HG03575 (cell line): ENCODE results near the gene OSCP1.
A peak's percentile ranks its signal among the peaks of the same experiment; 100 is the strongest.

Experiments
- ATAC-seq: cut with Tn5 transposase; IDR thresholded peaks from one replicate; pipeline ENCODE4 v1.9.1; 2021; ENCODE audit not compliant: unreplicated experiment, insufficient number of reproducible peaks, low FRiP score; ENCODE audit errors: extremely low read depth

Gene OSCP1

DNA sequence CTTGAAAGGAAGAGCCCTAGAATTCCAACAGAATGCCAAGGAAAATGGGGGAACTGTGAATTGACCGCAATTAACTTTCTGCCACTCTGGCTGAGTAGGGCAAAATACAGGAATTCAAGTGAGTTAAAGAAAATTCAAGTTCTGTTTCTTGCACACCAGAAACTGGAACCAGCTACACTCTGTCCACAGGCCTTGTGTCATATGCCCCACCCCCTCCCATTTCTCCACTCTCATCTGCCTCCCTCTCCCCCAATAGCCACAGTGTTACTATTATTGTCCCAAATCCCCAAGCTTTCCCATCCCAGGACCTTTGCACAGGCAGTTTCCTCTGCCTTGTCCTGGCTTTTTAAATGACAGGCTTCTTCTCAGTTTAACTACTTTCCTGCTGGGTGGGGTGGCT is 60.3 kb downstream of the OSCP1 start:
- no peak for ATAC-seq

DNA sequence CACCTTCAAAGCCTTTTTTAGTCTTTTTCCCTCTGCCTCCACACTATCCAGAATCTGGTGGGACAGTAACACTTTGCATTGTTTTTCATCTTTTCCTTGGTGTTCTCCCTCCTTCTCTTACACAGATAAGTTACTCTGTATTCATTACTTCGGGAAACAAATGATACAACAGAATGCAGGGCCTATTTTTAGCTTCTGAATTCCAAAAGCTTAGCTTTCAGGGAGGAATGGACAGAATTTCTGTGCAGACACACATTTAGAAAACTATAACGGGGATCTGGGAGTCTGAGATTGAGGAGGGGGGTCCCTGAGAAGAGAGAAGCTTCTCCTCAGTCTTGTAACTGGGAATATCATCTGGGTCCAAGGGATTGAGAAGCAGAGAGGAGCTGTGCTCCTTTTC is 61.0 kb downstream of the OSCP1 start:
- no peak for ATAC-seq

GRCh38 chr1:36387141-36387949 is 62.9 kb downstream of the OSCP1 start:
- ATAC-seq, result no peak

DNA sequence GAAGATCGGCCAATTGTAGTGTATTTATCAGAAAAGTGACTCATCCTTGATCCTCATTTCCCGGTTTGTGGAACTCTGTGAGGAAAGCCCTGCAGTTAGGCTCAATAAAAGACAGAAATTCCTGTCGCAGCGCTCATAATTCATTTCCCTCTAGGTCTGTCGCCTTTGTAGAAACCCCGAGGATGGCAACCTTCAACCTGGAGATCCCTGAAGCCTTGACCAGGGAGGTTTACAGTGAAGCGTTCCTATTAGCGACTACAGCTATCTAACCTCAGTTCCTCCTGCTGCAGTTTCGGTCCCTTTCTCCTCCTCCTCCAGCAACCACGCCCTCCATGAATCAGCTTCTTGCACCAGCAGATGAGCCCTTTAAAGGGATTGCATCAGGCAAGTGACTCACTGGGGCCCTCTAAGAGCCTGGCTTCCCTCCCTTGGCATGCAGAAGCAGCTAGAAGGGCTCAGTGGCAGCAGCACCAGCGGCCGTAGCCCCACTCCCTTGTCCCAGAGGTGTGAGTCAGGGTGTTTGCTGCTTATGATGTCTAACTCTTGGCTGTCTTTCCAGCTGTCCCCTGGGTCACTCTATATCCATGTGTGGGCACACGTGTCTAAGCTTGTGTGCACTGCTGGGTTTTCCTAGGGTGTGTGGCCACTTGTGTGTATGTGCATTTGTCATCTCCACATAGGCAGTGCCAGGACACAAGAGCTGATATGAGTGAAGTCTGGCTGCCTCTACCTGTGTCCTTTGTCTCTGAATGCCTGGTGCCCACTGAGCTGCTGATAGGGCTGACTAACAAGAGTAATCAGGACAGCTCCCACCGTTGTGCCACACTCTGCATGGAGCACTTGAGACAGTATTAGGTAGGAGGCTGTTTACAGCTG is 63.7 kb downstream of the OSCP1 start:
- peak; percentile 37 for ATAC-seq

- peak; percentile 71 for ATAC-seq
Measured at GRCh38 chr1:36385410-36386264, 64.6 kb downstream of the OSCP1 start, which contains the start of gene STK40. Gene STK40, minus strand, starts transcription at chr1:36385924. Its CDS starts 24,592 bp downstream, at chr1:36361332.

DNA sequence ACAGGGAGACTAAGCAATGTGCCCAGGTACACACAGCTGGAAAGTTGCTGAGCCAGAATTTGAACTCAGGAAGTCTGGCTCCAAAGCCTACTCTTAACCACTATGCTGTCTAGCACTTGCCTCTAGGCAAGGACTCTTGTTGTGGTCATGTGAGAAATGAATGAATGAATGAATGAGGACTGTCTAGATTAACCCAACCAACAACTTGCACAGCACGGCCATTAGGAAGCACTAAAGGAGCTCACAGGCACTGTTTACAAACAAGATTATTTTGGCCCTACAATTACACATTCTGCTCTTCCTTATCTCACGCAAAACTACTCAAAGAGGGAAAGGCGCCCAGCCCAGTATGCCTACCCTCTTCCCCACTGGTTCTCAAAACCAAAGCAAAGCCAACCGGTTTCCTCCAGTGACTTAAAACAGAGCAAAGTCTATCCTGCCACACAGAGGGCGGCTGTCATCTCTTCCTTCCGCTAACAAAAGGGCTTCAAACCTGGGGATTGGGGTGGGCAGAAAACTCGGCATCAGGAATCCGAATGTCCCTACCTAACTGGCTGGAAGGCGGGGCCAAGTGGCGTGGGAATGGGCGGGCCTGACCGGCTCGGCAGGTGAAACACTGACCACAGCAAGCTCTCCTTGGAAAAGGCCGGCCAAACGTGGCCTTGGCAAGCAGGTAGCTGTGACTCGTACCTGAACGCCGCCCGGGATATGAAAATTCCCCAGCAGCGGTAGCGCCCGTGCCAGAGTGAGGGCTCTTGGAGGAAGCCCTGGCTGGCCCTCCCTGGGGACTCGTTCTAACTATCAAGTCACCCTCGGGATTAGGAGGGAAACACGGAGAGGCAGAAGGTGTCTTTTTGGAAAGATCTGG is 65.5 kb downstream of the OSCP1 start:
- no peak for ATAC-seq

DNA sequence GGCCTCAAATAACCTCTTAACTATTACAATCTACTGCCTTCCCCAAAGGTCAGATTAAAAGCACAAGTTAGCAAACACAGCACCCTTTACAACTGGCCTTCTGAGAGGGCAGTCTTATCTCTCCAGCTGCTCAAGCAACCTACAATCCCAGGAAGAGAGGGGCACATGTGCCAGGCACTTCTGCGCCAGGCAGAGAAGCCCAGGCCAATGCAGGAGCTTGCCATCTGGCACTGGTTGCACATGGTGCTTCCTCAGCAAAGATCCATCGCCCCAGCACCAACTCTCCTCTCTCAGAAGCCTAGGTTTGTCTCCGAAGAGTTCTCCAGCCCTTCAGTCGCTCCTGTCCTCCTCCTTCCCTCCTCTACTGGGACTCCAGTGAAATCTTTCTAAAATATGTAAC is 67.0 kb downstream of the OSCP1 start:
- ATAC-seq, result no peak

DNA sequence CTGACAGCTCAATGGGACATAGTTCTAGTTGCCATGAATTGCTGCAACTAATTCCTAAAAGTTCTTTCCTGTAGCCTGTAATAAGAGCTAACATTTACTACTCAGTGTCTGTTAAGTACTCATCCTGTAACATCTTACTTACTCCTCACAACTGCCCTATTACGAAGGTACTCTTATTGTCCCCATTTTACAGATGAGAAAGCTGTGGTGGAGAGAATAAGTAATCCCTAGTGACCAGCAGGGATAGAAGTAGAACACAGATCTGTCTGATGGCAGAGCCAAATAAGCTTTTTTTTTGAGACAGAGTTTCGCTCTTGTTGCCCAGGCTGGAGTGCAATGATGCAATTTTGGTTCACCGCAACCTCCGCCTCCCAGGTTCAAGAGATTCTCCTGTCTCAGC is 67.6 kb downstream of the OSCP1 start:
- no peak for ATAC-seq

DNA sequence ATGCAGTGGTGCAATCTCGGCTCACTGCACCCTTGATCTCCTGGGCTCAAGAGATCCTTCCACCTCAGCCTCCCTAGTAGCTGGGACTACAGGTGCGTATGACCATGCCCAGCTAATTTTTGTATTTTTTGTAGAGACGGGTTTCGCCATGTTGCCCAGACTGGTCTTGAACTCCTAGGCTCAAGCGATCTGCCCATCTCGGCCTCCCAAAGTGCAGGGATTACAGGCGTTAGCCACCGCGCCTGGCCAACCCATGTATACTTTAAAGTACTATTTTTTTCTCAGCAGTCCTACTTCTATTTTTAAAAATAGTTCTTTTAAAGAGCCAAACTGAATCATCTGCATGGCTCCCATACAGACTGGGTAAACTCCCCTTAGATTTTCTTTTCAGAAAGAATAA is 68.0 kb downstream of the OSCP1 start:
- ATAC-seq, result no peak

DNA sequence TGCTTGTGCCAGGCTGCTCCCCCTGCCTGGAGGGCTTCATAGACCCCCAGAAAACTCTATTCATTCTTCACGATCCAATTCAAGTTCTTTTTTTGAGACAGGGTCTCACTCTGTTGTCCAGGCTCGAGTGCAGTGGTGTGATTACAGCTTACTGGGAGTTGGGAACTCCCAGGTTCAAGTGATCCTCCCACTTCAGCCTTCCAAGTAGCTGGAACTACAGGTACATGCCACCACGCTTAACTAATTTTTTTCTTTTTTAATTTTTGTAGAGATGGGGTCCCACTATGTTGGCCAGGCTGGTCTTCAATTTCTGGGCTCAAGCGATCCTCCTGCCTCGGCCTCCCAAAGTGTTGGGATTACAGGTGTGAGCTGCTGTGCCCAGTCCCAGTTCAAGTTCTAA is 68.8 kb downstream of the OSCP1 start:
- ATAC-seq, result no peak

- ATAC-seq, result no peak
Measured at GRCh38 chr1:36380782-36381181, 69.5 kb downstream of the OSCP1 start.

GRCh38 chr1:36380143-36380619 is 70.1 kb downstream of the OSCP1 start:
- ATAC-seq, result no peak

DNA sequence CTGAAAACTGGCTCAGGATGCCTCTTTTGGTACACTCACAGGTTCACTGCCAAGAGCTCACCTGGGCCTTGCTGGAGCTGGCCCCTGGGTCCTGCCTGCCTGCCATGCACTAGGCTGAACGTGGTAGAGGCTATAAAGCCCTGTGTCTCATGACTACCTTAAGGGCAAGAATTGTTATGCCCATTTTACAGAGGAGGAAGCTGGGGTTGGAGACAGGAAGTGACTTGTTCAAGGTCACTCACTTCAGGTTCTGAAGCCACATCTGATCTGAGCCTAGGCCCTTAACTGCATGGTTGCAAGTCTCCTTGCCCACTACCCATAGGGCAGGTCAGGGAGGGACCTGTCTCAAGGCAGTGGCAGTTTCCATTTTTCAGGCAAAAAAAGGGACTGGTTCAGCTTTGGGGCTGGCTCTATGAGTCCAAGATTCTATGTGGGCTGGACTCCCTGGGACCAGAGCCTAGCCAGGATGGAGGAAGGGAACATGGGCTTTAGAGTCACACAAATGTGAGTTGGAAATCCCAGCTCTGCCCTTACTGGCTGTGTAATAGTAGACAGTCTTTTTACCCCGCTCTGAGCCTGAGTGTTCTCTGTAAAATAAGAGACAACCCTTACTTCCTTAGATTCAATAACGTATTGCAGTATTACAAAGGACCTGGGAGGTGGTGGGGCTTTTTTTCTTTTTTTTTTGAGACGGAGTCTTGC is 72.3 kb downstream of the OSCP1 start:
- no peak for ATAC-seq

- ATAC-seq, result no peak
Measured at GRCh38 chr1:36372617-36373016, 77.6 kb downstream of the OSCP1 start.

- no peak for ATAC-seq
Measured at GRCh38 chr1:36369061-36369861, 81.0 kb downstream of the OSCP1 start.
